ENCODE measurements around the gene PDCD2. TPM values are rescaled to one million over a fixed set of nuclear protein-coding genes. Genes with fewer than 3 reads are reported as not detected.
"Not testable (repeated sequence)": the region's sequence is repeated elsewhere in the genome, so short reads cannot be mapped to it uniquely, and the experiment has no call there.

The PDCD2 gene
- 10 to 100 TPM; 38.0 to 82.4 (median 62.6) TPM for total RNA-seq

- Histone ChIP-seq H3K27me3 (no peaks in the 10 kb centered on the region), H3K36me3 (peaks cover 0 to 11% (median 0%) of the 10 kb centered on the region in 4 donors), H3K4me1 (peaks cover 6 to 17% (median 14%) of the 10 kb centered on the region in 4 donors), H3K9me3 (no peaks in the 10 kb centered on the region), H3K4me3 (peak within 1 kb of the TSS; percentile 87 to 99 (median 94)), H3K27ac (peak within 1 kb of the TSS; percentile 92 to 95 (median 94))
- peak; percentile 66 to 83 (median 69) for TF ChIP-seq POLR2AphosphoS5 (IDR thresholded peaks at IDR 0.05)
- no peak for TF ChIP-seq EP300 (IDR thresholded peaks at IDR 0.05; ENCODE audit: low read depth)
- TF ChIP-seq POLR2A (IDR thresholded peaks at IDR 0.05): peak; percentile 59
- no peak for TF ChIP-seq CTCF (IDR thresholded peaks at IDR 0.05)
- intact Hi-C loops (cut with DNase I; ENCODE audit: low total_unique reads) (no loop called here), in situ Hi-C loops (cut with MboI; ENCODE audit: low pct_ligation_motif_present in 1 of 4, low pct_unique_long_range_greater_than_20kb in 1 of 4, low sequenced_read_pairs in 3 of 4) (no loop called here)
- 0% methylated on average over 7 to 47 of the region's 81 CpGs for WGBS, 2 donors (ENCODE audit: low coverage in 1 of 2)
- DNase-seq: peak; percentile 95
Measured at GRCh38 chr6:170584181-170584953, at the start of gene PDCD2. TSS of gene PDCD2 (minus strand) at chr6:170584637. CDS start at chr6:170584581, 56 bp downstream.

- H3K4me1 ChIP-seq; H3K9me3 ChIP-seq; H3K27me3 ChIP-seq; intact Hi-C loops (cut with DNase I; ENCODE audit: low total_unique reads); in situ Hi-C loops (cut with MboI; ENCODE audit: low pct_ligation_motif_present in 1 of 4, low pct_unique_long_range_greater_than_20kb in 1 of 4, low sequenced_read_pairs in 3 of 4); H3K27ac ChIP-seq; H3K4me3 ChIP-seq; H3K36me3 ChIP-seq; DNase-seq: not testable (repeated sequence)
- WGBS, 2 donors (ENCODE audit: low coverage in 1 of 2): no CpG with 5 or more reads among the region's 1 CpG
Measured at GRCh38 chr6:170616020-170616554, 31.6 kb upstream of the PDCD2 start.

- H3K27me3 ChIP-seq: peaks cover 36% of the 10 kb centered on the region
- intact Hi-C loops (cut with DNase I; ENCODE audit: low total_unique reads); H3K4me1 ChIP-seq; H3K9me3 ChIP-seq; in situ Hi-C loops (cut with MboI; ENCODE audit: low pct_ligation_motif_present in 1 of 4, low pct_unique_long_range_greater_than_20kb in 1 of 4, low sequenced_read_pairs in 3 of 4); H3K27ac ChIP-seq; DNase-seq; H3K4me3 ChIP-seq; H3K36me3 ChIP-seq: not testable (repeated sequence)
- WGBS, 2 donors (ENCODE audit: low coverage in 1 of 2): 5% methylated on average over 8 of the region's 55 CpGs; no CpG with 5 or more reads in 1 of the 2 donors
Measured at GRCh38 chr6:170612256-170612804, 27.9 kb upstream of the PDCD2 start.

- DNase-seq; H3K4me1 ChIP-seq; intact Hi-C loops (cut with DNase I; ENCODE audit: low total_unique reads); H3K4me3 ChIP-seq; H3K27ac ChIP-seq; H3K36me3 ChIP-seq; in situ Hi-C loops (cut with MboI; ENCODE audit: low pct_ligation_motif_present in 1 of 4, low pct_unique_long_range_greater_than_20kb in 1 of 4, low sequenced_read_pairs in 3 of 4); H3K9me3 ChIP-seq: not testable (repeated sequence)
- peaks cover 58% of the 10 kb centered on the region for H3K27me3 ChIP-seq
- WGBS, 2 donors (ENCODE audit: low coverage in 1 of 2): 70 to 73% methylated on average over 4 to 8 of the region's 8 CpGs
Measured at GRCh38 chr6:170609225-170609624, 24.8 kb upstream of the PDCD2 start.

GRCh38 chr6:170605574-170606259, 21.3 kb upstream of the PDCD2 start:
- H3K27me3 ChIP-seq: peaks cover 60% of the 10 kb centered on the region
- 60 to 71% methylated on average over 3 to 6 of the region's 6 CpGs for WGBS, 2 donors (ENCODE audit: low coverage in 1 of 2)
- no peak for DNase-seq

More at GRCh38 chr6:170605574-170606259, 21.3 kb upstream of the PDCD2 start:
- H3K9me3 ChIP-seq: no peaks in the 10 kb centered on the region
- in situ Hi-C loops (cut with MboI; ENCODE audit: low pct_ligation_motif_present in 1 of 4, low pct_unique_long_range_greater_than_20kb in 1 of 4, low sequenced_read_pairs in 3 of 4) (no loop called here), intact Hi-C loops (cut with DNase I; ENCODE audit: low total_unique reads) (no loop called here)
- H3K36me3 ChIP-seq: no peaks in the 10 kb centered on the region
- no peak overlapping the region for H3K27ac ChIP-seq
- H3K4me3 ChIP-seq: no peak overlapping the region
- no peaks in the 10 kb centered on the region for H3K4me1 ChIP-seq
- TF ChIP-seq EP300 (IDR thresholded peaks at IDR 0.05; ENCODE audit: low read depth) (no peak), POLR2A (IDR thresholded peaks at IDR 0.05) (no peak), POLR2AphosphoS5 (IDR thresholded peaks at IDR 0.05) (no peak), CTCF (IDR thresholded peaks at IDR 0.05) (no peak)
